NCI-H2029 treated with DMSO at 0.1 percent for 48 hours (cell line): ENCODE measurements around the gene GCNA.

ENCODE experiments used
- DNase-seq: peaks from one replicate; lab custom pipeline; 2025; lab: John Stamatoyannopoulos, UW

The GCNA gene

DNA sequence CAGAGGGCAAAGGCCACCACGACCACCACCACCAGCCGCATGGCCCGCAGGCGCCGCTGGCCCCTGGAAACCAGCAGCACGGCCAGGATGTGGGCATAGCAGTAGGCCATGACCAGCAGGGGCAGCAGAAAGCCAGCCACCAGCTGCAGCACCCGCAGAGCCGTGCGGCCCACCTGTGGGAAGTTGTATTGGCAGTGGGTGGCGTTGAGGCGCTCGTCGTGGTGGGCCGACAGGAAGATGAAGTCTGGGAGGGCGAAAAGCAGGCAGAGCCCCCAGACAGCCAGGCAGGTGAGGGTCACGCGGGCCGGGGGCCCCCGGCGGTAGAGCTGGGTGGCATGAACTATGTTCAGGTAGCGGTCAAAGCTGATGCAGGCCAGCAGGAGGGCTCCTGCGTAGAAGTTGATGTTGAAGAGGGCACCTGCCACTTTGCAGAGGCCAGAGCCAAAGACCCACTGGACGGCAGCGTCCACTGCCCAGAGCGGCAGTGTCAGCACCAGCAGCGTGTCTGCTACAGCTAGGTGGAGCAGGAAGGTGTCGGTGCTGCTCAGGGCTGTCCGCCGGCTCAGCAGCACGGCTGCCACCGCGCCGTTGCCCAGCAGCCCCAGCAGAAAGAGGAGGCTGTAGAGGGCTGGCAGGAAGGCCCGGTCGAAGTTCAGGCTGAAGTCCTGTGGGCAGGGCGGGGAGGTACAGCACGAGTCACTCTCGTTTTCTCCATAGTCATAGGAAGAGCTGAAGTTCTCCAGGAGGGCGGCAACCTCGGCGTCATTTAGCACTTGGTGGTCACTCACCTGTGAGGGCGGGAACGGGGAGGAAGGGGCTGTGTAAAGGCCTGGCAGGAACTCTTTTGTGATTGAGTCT, 38.7 kb downstream of the GCNA start:
- DNase-seq: no peak

DNA sequence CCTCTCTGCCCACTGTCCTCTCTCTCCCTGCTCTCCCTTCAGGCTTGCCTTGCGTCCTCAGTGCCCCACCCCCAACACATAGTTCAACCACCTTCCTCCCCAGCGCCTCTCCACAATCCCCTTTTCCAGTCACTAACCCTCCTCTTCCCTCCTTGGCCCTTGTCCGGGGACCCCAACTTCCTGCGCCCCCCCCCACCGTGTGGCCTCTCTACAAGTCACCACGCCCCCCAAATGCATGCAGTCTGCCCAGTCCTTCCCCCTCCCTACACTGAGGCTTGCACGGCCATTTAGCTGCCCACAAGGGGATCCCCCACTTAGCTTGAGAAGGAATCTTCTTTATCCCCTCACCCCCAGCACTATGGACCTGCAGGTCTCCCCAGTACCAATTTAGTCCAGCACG, 39.5 kb downstream of the GCNA start:
- no peak for DNase-seq

DNA sequence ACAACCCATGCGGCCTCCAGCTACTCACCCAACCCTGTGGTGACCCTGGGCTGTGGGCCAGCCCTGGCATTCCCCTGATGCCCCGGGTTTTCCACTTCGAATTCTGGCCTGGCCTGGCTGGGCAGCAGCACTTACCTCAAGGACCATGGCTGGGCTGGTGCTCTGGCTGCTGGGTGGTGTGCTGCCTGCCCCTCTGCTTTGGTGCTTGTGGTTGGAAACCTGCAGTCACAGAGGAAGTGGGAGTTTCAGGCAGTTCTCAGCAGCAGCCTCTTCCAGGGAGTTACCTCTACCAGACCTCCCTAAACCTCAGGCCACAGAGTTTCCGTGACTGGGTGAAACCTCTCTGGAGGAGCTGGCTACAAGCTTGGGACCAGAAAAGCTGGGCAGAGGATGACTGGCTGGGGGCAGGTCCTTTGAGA, 40.1 kb downstream of the GCNA start, which contains the start of gene CXCR3:
Gene CXCR3 (minus strand): TSS at position 209 of the 419 bp plus-strand sequence. CDS start 62 bp downstream, at position 147.
- no peak for DNase-seq

DNA sequence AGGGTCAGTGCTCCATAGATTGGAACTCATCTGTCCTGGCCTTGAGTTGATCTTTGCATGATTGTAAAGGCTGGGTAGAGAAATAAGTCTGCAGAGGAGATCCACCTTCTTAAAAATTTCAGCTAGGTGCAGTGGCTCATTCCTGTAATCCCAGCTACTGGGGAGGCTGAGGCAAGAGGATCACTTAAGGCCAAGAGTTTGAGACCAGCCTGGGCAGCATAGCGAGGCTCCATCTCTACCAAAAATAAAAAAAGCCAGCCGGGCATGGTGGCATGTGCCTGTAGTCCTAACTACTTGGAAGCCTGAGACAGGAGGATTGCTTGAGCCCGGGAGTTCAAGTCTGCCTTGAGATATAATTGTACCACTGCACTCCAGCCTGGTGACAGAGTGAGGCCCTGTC, 40.5 kb downstream of the GCNA start:
- no peak for DNase-seq

DNA sequence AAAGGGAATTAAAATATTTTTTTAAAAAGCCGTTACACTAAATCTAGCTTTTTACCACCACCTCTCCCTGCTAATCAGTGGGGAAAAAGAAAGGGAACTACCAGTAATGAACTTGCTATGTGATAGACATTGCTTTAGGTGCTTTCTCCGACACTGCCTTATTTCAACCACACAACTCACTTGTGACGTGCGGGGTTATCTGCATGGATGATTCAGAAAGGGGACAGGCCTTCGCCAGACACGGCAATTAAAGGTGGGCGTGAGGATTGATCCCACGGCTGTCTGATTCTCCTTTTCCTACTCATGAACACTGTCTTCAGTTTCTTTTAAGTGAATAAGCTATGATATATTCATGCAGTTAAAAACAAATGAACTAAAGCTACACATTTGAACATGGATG, 41.0 kb downstream of the GCNA start:
- DNase-seq: no peak

- DNase-seq: no peak
These were observed 41.7 kb downstream of the GCNA start for GRCh38 chrX:71619986-71620385.

DNA sequence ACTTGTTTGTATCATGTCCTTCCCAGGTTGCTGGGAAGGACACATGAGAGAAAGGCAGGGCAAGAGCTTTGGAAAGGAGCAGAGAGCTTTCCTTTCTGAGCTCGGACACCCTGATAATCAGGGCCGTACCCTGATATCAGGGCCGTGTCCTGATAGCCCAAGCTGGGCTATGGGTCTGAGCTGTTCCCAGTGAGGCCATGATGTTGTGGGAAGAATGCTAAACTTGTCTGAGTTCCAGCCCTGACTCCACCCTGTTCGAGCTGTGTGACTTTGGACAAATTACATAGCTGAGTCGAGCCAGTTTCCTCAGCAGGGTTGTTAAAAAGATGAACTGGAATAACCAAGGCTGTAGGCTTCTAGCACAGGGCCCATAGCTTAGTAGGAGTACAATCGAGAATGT, 43.4 kb downstream of the GCNA start:
- DNase-seq: no peak

DNA sequence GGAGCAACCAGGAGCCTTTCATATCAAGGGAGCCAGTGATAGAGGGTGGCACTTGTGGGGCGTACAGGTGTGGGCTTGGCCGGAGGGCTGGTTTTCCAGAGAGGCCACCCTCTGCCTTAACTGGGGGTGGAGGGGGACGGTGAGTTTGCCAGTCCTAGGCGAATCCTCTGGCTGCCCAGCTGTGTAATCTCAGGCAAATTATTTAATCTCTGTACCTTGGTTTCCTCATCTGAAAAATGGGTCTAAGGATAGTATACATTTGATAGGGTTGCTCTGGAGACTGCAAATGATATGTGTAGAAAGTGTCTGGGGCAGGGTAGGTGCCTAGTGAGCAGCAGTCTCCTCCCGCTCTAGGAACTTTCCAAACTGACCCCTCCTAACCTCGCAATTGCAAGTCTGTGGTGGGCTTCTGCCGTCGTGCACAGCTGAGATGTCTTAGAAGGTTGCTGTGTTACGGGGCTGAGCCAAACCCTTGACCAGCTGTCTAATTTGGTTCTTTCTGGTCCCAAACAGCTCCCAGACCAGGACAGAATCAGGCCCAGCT, 43.9 kb downstream of the GCNA start:
- DNase-seq: no peak

DNA sequence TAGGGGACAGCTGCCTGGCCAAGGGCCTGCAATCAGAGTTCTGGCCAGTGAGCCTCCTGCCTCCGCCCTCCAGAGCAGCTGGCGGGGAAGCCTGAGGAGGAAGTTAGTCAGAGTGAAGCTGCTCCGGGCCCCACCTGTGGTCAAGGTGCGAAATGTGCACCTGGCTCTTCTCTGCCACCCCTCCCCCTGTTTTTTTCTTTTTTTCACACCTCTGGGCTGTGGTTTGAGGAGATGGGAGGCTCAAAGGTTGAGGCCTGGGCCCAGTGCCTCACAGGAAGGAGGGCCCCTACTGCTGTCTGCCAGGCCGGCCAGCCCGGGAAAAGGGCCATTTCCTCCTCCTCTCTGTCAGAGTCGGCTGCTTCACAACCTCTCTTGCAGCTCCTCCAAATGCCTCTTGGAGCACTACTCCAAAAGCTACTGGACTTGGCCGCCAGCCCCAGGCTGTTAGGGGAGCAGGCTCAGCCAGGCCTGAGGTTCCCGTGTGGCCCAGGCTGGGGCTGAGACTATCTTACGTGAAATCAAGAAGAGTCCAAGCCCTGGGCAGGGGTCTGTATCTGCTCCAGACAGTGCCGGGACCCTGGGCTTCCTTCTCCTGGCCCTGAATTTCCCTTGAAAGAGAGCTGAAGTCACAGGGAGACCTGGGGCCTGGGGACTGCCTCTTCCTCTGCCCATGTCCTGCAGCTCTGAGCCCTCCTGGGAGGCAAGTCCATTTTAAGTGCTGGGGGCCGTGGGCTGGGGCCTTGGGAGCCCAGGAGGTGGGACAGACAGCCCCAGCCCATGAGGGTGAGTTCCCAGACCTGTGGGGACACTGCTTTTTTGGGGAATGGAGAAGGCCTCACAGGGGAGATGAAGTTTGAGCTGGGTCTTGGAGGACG, 44.6 kb downstream of the GCNA start:
- DNase-seq: peak; percentile 32

DNA sequence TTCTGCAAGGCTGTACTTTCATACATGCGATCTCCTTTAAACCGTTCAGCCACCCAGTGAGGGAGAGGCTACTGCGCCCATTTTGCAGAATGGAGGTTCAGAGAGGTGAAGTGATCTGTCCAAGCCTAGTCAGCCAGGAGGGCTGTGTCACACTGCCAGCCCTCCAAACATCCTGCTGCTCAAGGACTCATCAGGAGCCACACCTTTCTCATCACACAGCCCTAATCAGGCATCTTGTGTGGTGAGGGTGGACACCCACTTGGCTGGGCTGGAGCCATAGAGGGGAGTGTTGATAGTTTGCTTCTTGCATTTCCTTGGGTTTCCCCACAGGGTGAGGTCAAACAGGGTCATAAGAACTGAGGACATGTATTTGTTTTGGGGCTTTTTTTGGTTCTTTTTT, 45.5 kb downstream of the GCNA start:
- no peak for DNase-seq

GRCh38 chrX:71625471-71625870, 47.2 kb downstream of the GCNA start:
- no peak for DNase-seq

DNA sequence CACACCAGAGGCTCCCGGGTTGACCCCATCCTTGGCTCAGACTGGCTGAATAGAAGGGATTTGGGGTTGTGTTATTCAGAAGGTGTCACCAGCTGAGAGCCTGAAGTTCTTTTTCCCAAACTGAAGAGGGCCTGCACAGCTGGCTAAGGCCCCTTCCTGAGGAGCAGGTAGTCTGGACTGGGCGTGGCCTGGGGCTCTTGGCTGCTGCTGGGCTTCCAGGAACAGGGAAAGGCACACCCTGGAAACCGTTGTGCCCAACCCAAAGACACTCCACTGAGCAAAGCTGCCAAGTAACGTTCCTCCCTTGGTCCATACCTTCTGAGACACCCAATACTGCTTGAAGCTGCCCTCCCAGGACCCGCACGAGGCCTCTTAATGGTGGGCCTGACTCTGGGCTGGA, 48.3 kb downstream of the GCNA start:
- no peak for DNase-seq

GRCh38 chrX:71627588-71628404, 49.6 kb downstream of the GCNA start:
- no peak for DNase-seq

DNA sequence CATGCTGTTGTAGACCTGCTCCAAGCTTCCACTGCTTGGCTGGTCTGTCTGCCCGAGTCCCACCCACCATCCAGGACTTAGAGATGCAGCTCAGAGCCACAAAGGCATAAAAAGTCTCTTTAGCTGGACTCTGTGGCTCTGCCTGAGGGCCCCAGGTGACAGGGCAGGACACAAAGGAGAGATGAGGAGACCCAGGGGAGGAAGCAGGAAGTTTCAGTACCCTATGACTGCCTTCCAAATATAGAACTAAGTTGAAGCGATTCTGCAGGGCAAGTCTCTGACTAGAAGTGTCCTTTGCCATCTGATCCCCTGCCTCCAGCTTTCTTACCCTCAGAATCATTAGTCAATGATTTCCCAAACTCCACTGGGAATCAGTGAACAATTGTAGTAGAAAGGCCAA, 51.2 kb downstream of the GCNA start:
- no peak for DNase-seq

GRCh38 chrX:71632923-71633657, 54.9 kb downstream of the GCNA start:
- peak; percentile 64 for DNase-seq

- no peak for DNase-seq
These were observed 56.1 kb downstream of the GCNA start for GRCh38 chrX:71634366-71634765.

- no peak for DNase-seq
These were observed 58.4 kb downstream of the GCNA start for GRCh38 chrX:71636438-71637252.

DNA sequence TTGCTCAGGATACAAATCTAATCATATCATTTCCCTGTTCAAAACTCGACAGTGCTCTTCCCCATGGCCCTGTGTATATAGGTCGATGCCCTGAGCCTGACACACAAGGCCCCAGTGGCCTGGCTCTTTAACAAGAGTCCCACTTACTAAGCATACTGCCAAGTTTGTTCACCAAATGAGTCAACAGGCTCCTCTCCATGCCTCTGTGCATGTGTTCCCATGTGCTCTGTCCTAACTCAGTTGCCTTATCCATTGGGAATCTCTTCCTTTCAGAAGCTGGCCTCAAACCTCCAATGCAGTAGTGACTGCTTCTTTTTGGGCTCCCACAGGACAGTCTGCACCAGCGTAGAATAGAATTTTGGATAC, 59.0 kb downstream of the GCNA start:
- DNase-seq: no peak

DNA sequence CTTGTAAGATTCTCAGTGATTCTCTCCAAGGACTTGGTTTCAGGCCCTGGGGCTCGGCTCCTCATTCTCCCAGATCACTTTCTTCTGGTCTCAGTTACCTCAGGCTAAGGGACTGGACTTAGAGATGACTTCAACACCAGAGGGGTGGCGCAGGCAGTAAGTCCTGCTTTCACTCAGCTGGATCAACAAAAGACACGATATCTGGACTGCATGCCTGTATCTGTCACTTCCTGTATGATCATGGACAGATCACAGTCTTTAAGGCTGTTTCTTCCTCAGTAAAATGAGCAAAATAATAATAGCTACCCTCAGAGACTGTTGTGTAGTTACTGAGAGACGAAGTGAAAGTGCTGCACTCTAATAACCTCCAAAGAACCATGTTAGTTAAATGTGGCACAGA, 59.6 kb downstream of the GCNA start:
- no peak for DNase-seq

DNA sequence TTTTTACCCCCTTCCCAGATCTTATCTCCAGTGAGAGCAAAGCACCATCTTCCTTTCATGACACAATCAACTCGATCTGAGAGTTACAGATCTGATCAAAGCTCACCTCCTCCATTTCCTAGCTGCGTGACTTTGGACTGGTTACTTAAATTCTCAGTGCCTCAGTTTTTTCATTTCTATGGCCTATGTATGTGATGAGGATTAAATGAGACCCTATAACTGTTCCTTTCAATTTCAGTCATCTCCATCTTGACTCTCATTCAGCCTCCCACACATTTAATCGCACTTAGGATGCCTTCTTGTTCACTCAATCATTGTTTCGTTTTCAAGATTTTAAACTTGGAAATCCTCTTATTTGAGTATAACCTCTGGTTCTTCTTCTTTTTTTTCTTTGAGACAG, 60.2 kb downstream of the GCNA start:
- no peak for DNase-seq
